K562 (cell line): ENCODE results near the gene UBE2C. TPM values are rescaled to one million over a fixed set of nuclear protein-coding genes. Genes with fewer than 3 reads are reported as not detected.

Source experiments
- ATAC-seq: fragments of 200-7000 bp; cut with Tn5 transposase; 3 replicates; pipeline ENCODE4 v1.9.1; 2020; ENCODE audit warnings: moderate library complexity
- BruUV-seq: library from RNA; stranded (reverse); fragments of 400-500 nt; replicated peaks from 2 replicates; lab custom pipeline; 2021; lab: Mats Ljungman, UMichigan
- CTCF ChIA-PET: fragments of 300-600 bp; formaldehyde crosslinking; extraction: SDS; loops from one replicate; lab custom pipeline; 2021; ENCODE audit warnings: low intra/inter-chr PET ratio; lab: Yijun Ruan, JAX
- POLR2A ChIA-PET: fragments of 300-600, 350-650 bp; sonication (Branson Sonifier 250); formaldehyde crosslinking; extraction: SDS; loops from one replicate; lab custom pipeline; 2021; ENCODE audit warnings: antibody characterized with exemption, inconsistent platforms; lab: Yijun Ruan, JAX
- DNase-seq, 4 experiments: peaks; one replicate each; pipeline versions ENCODE4 v3.0.0 to v3.0.0-alpha.2; 2011 to 2018; ENCODE audit warnings: low spot score in 3 of 4, mixed read lengths in 3 of 4; ENCODE audit errors: extremely low read depth in 1 of 4
- FAIRE-seq: peaks from 2 replicates; lab custom pipeline; 2011; peaks lifted over from hg19 to GRCh38; lab: Jason Lieb, UNC
- H2AFZ ChIP-seq: 2 replicates; pipeline ENCODE4 v1.6.0; 2011; ENCODE audit warnings: low read depth, low read length, control low read depth, inconsistent platforms
- H3K27ac ChIP-seq: fragments of 200-600 bp; 3 replicates; pipeline ENCODE4 v1.8.0; 2011; ENCODE audit warnings: low read depth, mild to moderate bottlenecking, control low read depth, inconsistent platforms, low read length, moderate library complexity, mixed read lengths; ENCODE audit errors: extremely low read depth
- H3K27me3 ChIP-seq, 2 experiments: fragments of 300-600 bp in 1 of 2; 2 replicates in 1 of 2; 3 replicates in 1 of 2; pipeline versions ENCODE4 v1.6.0 to v1.8.0; 2011; ENCODE audit warnings: inconsistent platforms in 2 of 2, low read length in 2 of 2, mild to moderate bottlenecking in 1 of 2, mixed read lengths in 1 of 2, moderate library complexity in 1 of 2; ENCODE audit not compliant: control insufficient read depth in 2 of 2, insufficient read depth in 2 of 2
- H3K36me3 ChIP-seq: fragments of 300-600 bp; 3 replicates; pipeline ENCODE4 v1.8.0; 2011; ENCODE audit warnings: mild to moderate bottlenecking, low read length, inconsistent platforms; ENCODE audit not compliant: control insufficient read depth, insufficient read depth
- H3K4me1 ChIP-seq, 2 experiments: fragments of 200-600 bp in 1 of 2; replicated peaks in 1 of 2; 2 replicates in 1 of 2; 3 replicates in 1 of 2; pipeline versions ENCODE4 v1.5.1 to v1.8.0; 2011; ENCODE audit warnings: inconsistent platforms in 2 of 2, low read length in 2 of 2, mild to moderate bottlenecking in 1 of 2, mixed read lengths in 1 of 2, moderate library complexity in 1 of 2; ENCODE audit not compliant: control insufficient read depth in 2 of 2, insufficient read depth in 2 of 2
- H3K4me2 ChIP-seq: 2 replicates; pipeline ENCODE4 v1.6.1; 2011; ENCODE audit warnings: low read length, control low read depth, inconsistent platforms, mixed read lengths; ENCODE audit not compliant: insufficient read depth
- H3K4me3 ChIP-seq: fragments of 200-600 bp; sonication (generic), shearing (Covaris generic); 2 replicates; pipeline ENCODE4 v1.5.1; 2016; ENCODE audit warnings: control low read depth, inconsistent platforms
- H3K79me2 ChIP-seq: fragments of 200-600 bp; 3 replicates; pipeline ENCODE4 v1.8.0; 2011; ENCODE audit warnings: low read length, inconsistent platforms; ENCODE audit not compliant: control insufficient read depth, insufficient read depth
- H3K9ac ChIP-seq, 2 experiments: 2 replicates each; pipeline versions ENCODE4 v1.6.0 to v1.6.1; 2011; ENCODE audit warnings: low read depth in 2 of 2, low read length in 2 of 2, control low read depth in 1 of 2, inconsistent platforms in 1 of 2, mild to moderate bottlenecking in 1 of 2, mixed read lengths in 1 of 2; ENCODE audit not compliant: insufficient read depth in 1 of 2
- H3K9me1 ChIP-seq: one replicate; pipeline ENCODE4 v1.6.0; 2011; ENCODE audit warnings: inconsistent platforms, mild to moderate bottlenecking, low read length, moderate library complexity; ENCODE audit not compliant: control insufficient read depth, insufficient read depth
- H3K9me3 ChIP-seq: replicated peaks from 2 replicates; pipeline ENCODE4 v1.5.1; 2011; ENCODE audit warnings: low read depth, low read length, inconsistent platforms; ENCODE audit not compliant: control insufficient read depth, insufficient read depth
- H4K20me1 ChIP-seq: replicated peaks from 2 replicates; pipeline ENCODE4 v1.6.1; 2011; ENCODE audit warnings: low read length, inconsistent platforms, mixed read lengths; ENCODE audit not compliant: control insufficient read depth, insufficient read depth
- BDP1 ChIP-seq: IDR thresholded peaks from 3 replicates; pipeline ENCODE4 v1.6.1; 2011; ENCODE audit not compliant: insufficient read length, insufficient read depth
- CBFB ChIP-seq: sonication (generic); formaldehyde crosslinking; IDR thresholded peaks from 2 replicates; pipeline ENCODE4 v1.4.0; 2020; ENCODE audit warnings: mild to moderate bottlenecking, missing genetic modification reagents
- CEBPB ChIP-seq: fragments of 450-650 bp; IDR thresholded peaks from 2 replicates; pipeline ENCODE4 v1.6.1; 2016; ENCODE audit warnings: missing genetic modification characterization, missing compliant biosample characterization
- CHD1 ChIP-seq: fragments of 200-600 bp; sonication (generic); IDR thresholded peaks from one replicate; pipeline ENCODE4 v1.6.1; 2012; ENCODE audit warnings: mild to moderate bottlenecking, moderate library complexity, low read length, inconsistent platforms
- COPS2 ChIP-seq: fragments of 450-650 bp; conservative IDR thresholded peaks from 2 replicates; pipeline ENCODE4 v1.6.1; 2016; ENCODE audit warnings: mild to moderate bottlenecking, moderate library complexity
- ESRRA ChIP-seq: fragments of 450-650 bp; IDR thresholded peaks from 2 replicates; pipeline ENCODE4 v1.6.1; 2014; ENCODE audit warnings: low read depth, mild to moderate bottlenecking, moderate library complexity, borderline replicate concordance
- HDAC6 ChIP-seq: IDR thresholded peaks from 2 replicates; pipeline ENCODE4 v1.6.1; 2012; ENCODE audit warnings: low read depth, mild to moderate bottlenecking, control low read depth, inconsistent platforms, low read length, moderate library complexity
- NELFE ChIP-seq: IDR thresholded peaks from 2 replicates; pipeline ENCODE4 v1.6.1; 2011; ENCODE audit warnings: mild to moderate bottlenecking; ENCODE audit not compliant: insufficient read depth, insufficient read length
- SETDB1 ChIP-seq: IDR thresholded peaks from one replicate; pipeline ENCODE4 v1.6.1; 2012; ENCODE audit warnings: low read length, control low read depth, inconsistent platforms
- TCF7L2 ChIP-seq: fragments of 150-350 bp; IDR thresholded peaks from 2 replicates; pipeline ENCODE4 v1.6.1; 2016; ENCODE audit warnings: low read depth, mild to moderate bottlenecking, low read length, moderate library complexity
- ZNF263 ChIP-seq: sonication (generic); formaldehyde crosslinking; IDR thresholded peaks from 2 replicates; pipeline ENCODE4 v1.8.0; 2022; ENCODE audit warnings: mild to moderate bottlenecking, missing genetic modification reagents, borderline replicate concordance
- ZNF586 ChIP-seq: fragments of 450-650 bp; formaldehyde crosslinking; conservative IDR thresholded peaks from 2 replicates; pipeline ENCODE4 v1.4.0; 2020; ENCODE audit warnings: mild to moderate bottlenecking, moderate library complexity
- WGBS: fragments of 100-300 bp; shearing (Covaris generic); methylation state at CpG from one replicate; pipeline ENCODE4 v1.1.6; 2016; ENCODE audit warnings: low coverage, mixed read lengths; ENCODE audit not compliant: insufficient coverage; ENCODE audit errors: missing lambda C conversion rate; 5-methylcytosine and 5-hydroxymethylcytosine counted together
- in situ Hi-C: fragments of 300-500 bp; cut with MboI; formaldehyde crosslinking; loops from 4 replicates; pipeline ENCODE4 v1.15.0; 2018; ENCODE audit warnings: inconsistent platforms, mixed read lengths
- intact Hi-C: fragments of 100-400 bp; cut with micrococcal nuclease; formaldehyde crosslinking; loops from 2 replicates; pipeline ENCODE4 v1.14.2; 2022
- polyA plus RNA-seq, 8 experiments: library from polyadenylated mRNA; depleted of rRNA in 4 of 8; stranded (reverse) in 5 of 8; unstranded in 3 of 8; fragments of >200 nt; fragmentation: Nextera tagmentation in 2 of 8; fragmentation: Illumina TruSeq in 1 of 8; extraction: Ambion mirVana in 2 of 8; extraction: Trizol in 1 of 8; gene quantifications; 2 replicates each; pipeline versions ENCODE4 v1.2.1 to v1.2.3, GENCODE V29; 2011 to 2014; ENCODE audit warnings: inconsistent platforms in 1 of 8, missing spikeins in 1 of 8
- total RNA-seq, 7 experiments: library from RNA; depleted of rRNA in 6 of 7; stranded (reverse); fragments of >200 nt in 6 of 7; fragmentation: Illumina TruSeq in 2 of 7; extraction: Trizol in 2 of 7; gene quantifications; 2 replicates each; pipeline versions ENCODE4 v1.2.1 to v1.2.3, GENCODE V29; 2011 to 2021; ENCODE audit warnings: low replicate concordance in 1 of 7
- TF ChIP-seq, protein P1 (sequence below): fragments of 450-650 bp; IDR thresholded peaks from 2 replicates; pipeline ENCODE4 v1.6.1; 2018; ENCODE audit warnings: mild to moderate bottlenecking, low read depth; ENCODE audit not compliant: partially characterized antibody
- TF ChIP-seq, protein P2 (sequence below): sonication (generic); formaldehyde crosslinking; IDR thresholded peaks from 2 replicates; pipeline ENCODE4 v1.5.0; 2020; ENCODE audit warnings: missing genetic modification reagents

The UBE2C gene
- total and polyA plus RNA-seq, 9 of the 15 experiments (the other 6 are each of a cell fraction or from before 2014, with no cell fraction given), result 0.51 to 1.6 (median 0.69) TPM

GRCh38 chr20:45816951-45817350, 4.5 kb downstream of the UBE2C start:
- CTCF ChIA-PET, result no interaction called here
- H3K79me2 ChIP-seq, result no peaks in the 10 kb centered on the region
- intact Hi-C loops, result no loop called here
- in situ Hi-C loops, result no loop called here
- H4K20me1 ChIP-seq, result no peaks in the 10 kb centered on the region
- DNase-seq, result no peak
- ATAC-seq, result no peak
- no peak overlapping the region for H2AFZ ChIP-seq
- H3K9me1 ChIP-seq, result no peaks in the 10 kb centered on the region
- no peaks in the 10 kb centered on the region for H3K27me3 ChIP-seq
- H3K4me2 ChIP-seq, result no peak overlapping the region
- POLR2A ChIA-PET, result interaction anchor here (0.8 to 2.0 kb wide), 3 partner anchors 12 to 16 kb away, joined by 3 to 6 read pairs (median 3); partner anchors contain the start of gene SNX21
- no peak overlapping the region for H3K27ac ChIP-seq
- WGBS, result 72% methylated on average over 3 of the region's 3 CpGs
- H3K9me3 ChIP-seq, result peaks cover 5% of the 10 kb centered on the region; the same call in 1 of the 2 replicates
- H3K4me1 ChIP-seq, result peaks cover 0 to 13% of the 10 kb centered on the region in 2 experiments; a peak in 1 of 5 replicates
- peaks cover 5% of the 10 kb centered on the region; the same call in 2 of the 3 replicates for H3K36me3 ChIP-seq
- FAIRE-seq, result no peak
- no TSS peak for BruUV-seq
- TF ChIP-seq SETDB1, result no peak
- TF ChIP-seq COPS2, result no peak
- TF ChIP-seq CBFB, result no peak
- TF ChIP-seq, protein P1, sequence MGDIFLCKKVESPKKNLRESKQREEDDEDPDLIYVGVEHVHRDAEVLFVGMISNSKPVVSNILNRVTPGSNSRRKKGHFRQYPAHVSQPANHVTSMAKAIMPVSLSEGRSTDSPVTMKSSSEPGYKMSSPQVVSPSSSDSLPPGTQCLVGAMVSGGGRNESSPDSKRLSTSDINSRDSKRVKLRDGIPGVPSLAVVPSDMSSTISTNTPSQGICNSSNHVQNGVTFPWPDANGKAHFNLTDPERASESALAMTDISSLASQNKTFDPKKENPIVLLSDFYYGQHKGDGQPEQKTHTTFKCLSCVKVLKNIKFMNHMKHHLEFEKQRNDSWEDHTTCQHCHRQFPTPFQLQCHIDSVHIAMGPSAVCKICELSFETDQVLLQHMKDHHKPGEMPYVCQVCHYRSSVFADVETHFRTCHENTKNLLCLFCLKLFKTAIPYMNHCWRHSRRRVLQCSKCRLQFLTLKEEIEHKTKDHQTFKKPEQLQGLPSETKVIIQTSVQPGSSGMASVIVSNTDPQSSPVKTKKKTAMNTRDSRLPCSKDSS, result no peak
- TF ChIP-seq, protein P2, sequence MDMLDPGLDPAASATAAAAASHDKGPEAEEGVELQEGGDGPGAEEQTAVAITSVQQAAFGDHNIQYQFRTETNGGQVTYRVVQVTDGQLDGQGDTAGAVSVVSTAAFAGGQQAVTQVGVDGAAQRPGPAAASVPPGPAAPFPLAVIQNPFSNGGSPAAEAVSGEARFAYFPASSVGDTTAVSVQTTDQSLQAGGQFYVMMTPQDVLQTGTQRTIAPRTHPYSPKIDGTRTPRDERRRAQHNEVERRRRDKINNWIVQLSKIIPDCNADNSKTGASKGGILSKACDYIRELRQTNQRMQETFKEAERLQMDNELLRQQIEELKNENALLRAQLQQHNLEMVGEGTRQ (CRISPR knock-in tag), result no peak
- no peak for TF ChIP-seq NELFE
- no peak for TF ChIP-seq ZNF586 (CRISPR knock-in tag)
- no peak for TF ChIP-seq CEBPB (tag)
- TF ChIP-seq CHD1, result no peak
- no peak for TF ChIP-seq TCF7L2
- no peak for TF ChIP-seq BDP1
- TF ChIP-seq ZNF263, result no peak
- no peak for TF ChIP-seq HDAC6
- no peak for TF ChIP-seq ESRRA
- H3K9ac ChIP-seq, result 0 out of 4 replicates have a peak overlapping the region, but pooled peaks of 1 of the 2 experiments have one; percentile 54
- H3K4me3 ChIP-seq, result no peak overlapping the region
